H9 (cell line): ENCODE results near the gene SRPX. TPM values are rescaled to one million over a fixed set of nuclear protein-coding genes. Genes with fewer than 3 reads are reported as not detected.

Experiments used
- DNase-seq: peaks from one replicate; pipeline ENCODE4 v3.0.0-alpha.2; 2017
- H2AFZ ChIP-seq: one replicate; pipeline ENCODE4 v1.6.1; 2013; ENCODE audit warnings: mild to moderate bottlenecking, low read length, control low read depth, moderate library complexity
- H2AK5ac ChIP-seq: 2 replicates; pipeline ENCODE4 v1.6.1; 2013; ENCODE audit warnings: low read length, control low read depth, mixed read lengths; ENCODE audit not compliant: insufficient read length
- H2BK120ac ChIP-seq: one replicate; pipeline ENCODE4 v1.6.1; 2013; ENCODE audit warnings: low read depth, mild to moderate bottlenecking, low read length, control low read depth, inconsistent platforms; ENCODE audit not compliant: poor library complexity, severe bottlenecking
- H2BK12ac ChIP-seq: 2 replicates; pipeline ENCODE4 v1.6.1; 2013; ENCODE audit warnings: low read length, control low read depth, mixed read lengths, low read depth; ENCODE audit not compliant: insufficient read length
- H2BK15ac ChIP-seq: 2 replicates; pipeline ENCODE4 v1.6.1; 2013; ENCODE audit warnings: low read depth, low read length, control low read depth
- H2BK20ac ChIP-seq: one replicate; pipeline ENCODE4 v1.6.1; 2013; ENCODE audit warnings: low read depth, mild to moderate bottlenecking, low read length, control low read depth, inconsistent platforms; ENCODE audit not compliant: poor library complexity, severe bottlenecking
- H2BK5ac ChIP-seq: 2 replicates; pipeline ENCODE4 v1.6.1; 2013; ENCODE audit warnings: low read length, control low read depth, mixed read lengths; ENCODE audit not compliant: insufficient read length
- H3K14ac ChIP-seq: 2 replicates; pipeline ENCODE4 v1.6.1; 2013; ENCODE audit warnings: low read length, control low read depth; ENCODE audit not compliant: insufficient read depth
- H3K18ac ChIP-seq: 2 replicates; pipeline ENCODE4 v1.6.1; 2013; ENCODE audit warnings: low read depth, mild to moderate bottlenecking, mixed read lengths, low read length, control low read depth; ENCODE audit not compliant: insufficient read length
- H3K23ac ChIP-seq: 2 replicates; pipeline ENCODE4 v1.6.1; 2013; ENCODE audit warnings: low read length, control low read depth, mixed read lengths, low read depth; ENCODE audit not compliant: insufficient read length
- H3K23me2 ChIP-seq: 2 replicates; pipeline ENCODE4 v1.6.1; 2013; ENCODE audit warnings: low read depth, mild to moderate bottlenecking, mixed read lengths, low read length, control low read depth; ENCODE audit not compliant: insufficient read length, poor library complexity, severe bottlenecking
- H3K27ac ChIP-seq: 2 replicates; pipeline ENCODE4 v1.5.1; 2013; ENCODE audit warnings: low read length, control low read depth, mixed read lengths, low read depth; ENCODE audit not compliant: insufficient read length
- H3K27me3 ChIP-seq: 2 replicates; pipeline ENCODE4 v1.6.1; 2013; ENCODE audit warnings: low read length, control low read depth, inconsistent platforms; ENCODE audit not compliant: insufficient read depth
- H3K4ac ChIP-seq: 2 replicates; pipeline ENCODE4 v1.6.1; 2013; ENCODE audit warnings: low read depth, mild to moderate bottlenecking, control low read depth, inconsistent platforms, low read length, moderate library complexity
- H3K4me1 ChIP-seq: 2 replicates; pipeline ENCODE4 v1.6.1; 2013; ENCODE audit warnings: low read length, control low read depth, inconsistent platforms; ENCODE audit not compliant: insufficient read depth
- H3K4me2 ChIP-seq: 2 replicates; pipeline ENCODE4 v1.6.1; 2013; ENCODE audit warnings: low read length, control low read depth, mixed read lengths; ENCODE audit not compliant: insufficient read length, insufficient read depth
- H3K56ac ChIP-seq: 2 replicates; pipeline ENCODE4 v1.6.1; 2013; ENCODE audit warnings: low read depth, mild to moderate bottlenecking, mixed read lengths, low read length, control low read depth; ENCODE audit not compliant: insufficient read length
- H3K79me1 ChIP-seq: 2 replicates; pipeline ENCODE4 v1.6.1; 2013; ENCODE audit warnings: low read depth, mild to moderate bottlenecking, moderate library complexity, low read length, control low read depth, inconsistent platforms; ENCODE audit not compliant: insufficient read depth, poor library complexity, severe bottlenecking
- H3K79me2 ChIP-seq: 2 replicates; pipeline ENCODE4 v1.6.1; 2013; ENCODE audit warnings: low read length, control low read depth, inconsistent platforms; ENCODE audit not compliant: insufficient read depth
- H3K9ac ChIP-seq: 2 replicates; pipeline ENCODE4 v1.6.1; 2013; ENCODE audit warnings: low read length, control low read depth, mixed read lengths; ENCODE audit not compliant: insufficient read length; ENCODE audit errors: extremely low read depth
- H3K9me3 ChIP-seq: one replicate; pipeline ENCODE4 v1.6.1; 2013; ENCODE audit warnings: low read depth, low read length, inconsistent platforms; ENCODE audit not compliant: control insufficient read depth
- H3T11ph ChIP-seq: one replicate; pipeline ENCODE4 v1.6.1; 2013; ENCODE audit warnings: mild to moderate bottlenecking, low read length, control low read depth, inconsistent platforms
- H4K20me1 ChIP-seq: one replicate; pipeline ENCODE4 v1.6.1; 2013; ENCODE audit not compliant: control insufficient read depth, insufficient read length, insufficient read depth
- H4K5ac ChIP-seq: 2 replicates; pipeline ENCODE4 v1.6.1; 2013; ENCODE audit warnings: low read depth, mild to moderate bottlenecking, mixed read lengths, low read length, control low read depth; ENCODE audit not compliant: insufficient read length
- H4K8ac ChIP-seq: replicated peaks from 2 replicates; pipeline ENCODE4 v1.6.1; 2013; ENCODE audit warnings: low read length, control low read depth, mixed read lengths, low read depth; ENCODE audit not compliant: insufficient read length
- H4K91ac ChIP-seq: 2 replicates; pipeline ENCODE4 v1.6.1; 2013; ENCODE audit warnings: low read depth, mild to moderate bottlenecking, moderate library complexity, mixed read lengths, low read length, control low read depth; ENCODE audit not compliant: insufficient read length
- H3K27ac Mint-ChIP-seq, 3 experiments: 2 replicates in 2 of 3; 3 replicates in 1 of 3; pipeline ENCODE4 v1.8.0; 2020 to 2021; ENCODE audit warnings: mixed read lengths in 3 of 3, mild to moderate bottlenecking in 1 of 3, moderate library complexity in 1 of 3
- H3K27me3 Mint-ChIP-seq: 2 replicates; pipeline ENCODE4 v1.8.0; 2021; ENCODE audit warnings: low read depth, mild to moderate bottlenecking, moderate library complexity, mixed read lengths
- H3K36me3 Mint-ChIP-seq, 3 experiments: 2 replicates in 2 of 3; 3 replicates in 1 of 3; pipeline ENCODE4 v1.8.0; 2020 to 2021; ENCODE audit warnings: low read depth in 3 of 3, mixed read lengths in 3 of 3; ENCODE audit not compliant: insufficient read depth in 1 of 3
- H3K4me1 Mint-ChIP-seq, 2 experiments: 2 replicates each; pipeline ENCODE4 v1.8.0; 2020; ENCODE audit warnings: mixed read lengths in 2 of 2
- H3K4me3 Mint-ChIP-seq, 2 experiments: 2 replicates in 1 of 2; 3 replicates in 1 of 2; pipeline ENCODE4 v1.8.0; 2020 to 2021; ENCODE audit warnings: mild to moderate bottlenecking in 2 of 2, mixed read lengths in 2 of 2, moderate library complexity in 1 of 2
- H3K9me3 Mint-ChIP-seq, 2 experiments: 2 replicates in 1 of 2; 3 replicates in 1 of 2; pipeline ENCODE4 v1.8.0; 2020; ENCODE audit warnings: mild to moderate bottlenecking in 2 of 2, mixed read lengths in 2 of 2, moderate library complexity in 1 of 2
- CTCF ChIP-seq: fragments of 200-600 bp; sonication (generic); conservative IDR thresholded peaks from 3 replicates; pipeline ENCODE4 v1.8.0; 2021; ENCODE audit warnings: antibody characterized with exemption, mild to moderate bottlenecking
- WGBS: extraction: QIAGEN DNeasy Blood & Tissue Kit; methylation state at CpG from one replicate; pipeline ENCODE4 v1.1.7; 2013; ENCODE audit warnings: missing lambda C conversion rate, low lambda C conversion rate, mixed read lengths; ENCODE audit not compliant: insufficient read length; ENCODE audit errors: extremely low coverage; 5-methylcytosine and 5-hydroxymethylcytosine counted together
- total RNA-seq: library from RNA; stranded (reverse); gene quantifications from 2 replicates; pipeline ENCODE4 v1.2.1, GENCODE V29; 2021

SRPX gene
- total RNA-seq, 1 experiment from 2014 or later = 2.8 TPM

- Histone ChIP-seq H3K23ac (no peak overlapping the region), H3K79me2 (no peaks in the 10 kb centered on the region), H2AK5ac (no peak overlapping the region), H2BK20ac (no peak overlapping the region), H3K23me2 (no peaks in the 10 kb centered on the region), H3K27me3 (no peaks in the 10 kb centered on the region), H2BK15ac (no peak overlapping the region), H3K14ac (no peak overlapping the region), H3K56ac (no peak overlapping the region), H4K8ac (no peak overlapping the region), H3K4me2 (no peak overlapping the region), H3K79me1 (no peaks in the 10 kb centered on the region), H2BK12ac (no peak overlapping the region), H3K9ac (no peak overlapping the region), H3K4me1 (no peaks in the 10 kb centered on the region), H4K20me1 (no peaks in the 10 kb centered on the region), H3K18ac (no peak overlapping the region), H3K27ac (no peak overlapping the region), H4K91ac (no peak overlapping the region), H3K4ac (no peak overlapping the region), H2BK5ac (no peak overlapping the region), H2BK120ac (no peak overlapping the region), H3T11ph (no peak overlapping the region), H3K9me3 (no peaks in the 10 kb centered on the region), H2AFZ (no peak overlapping the region), H4K5ac (no peak overlapping the region)
- TF ChIP-seq CTCF = peak; percentile 59
- H3K36me3 Mint-ChIP-seq = peaks cover 0 to 3% (median 2%) of the 10 kb centered on the region in 3 experiments; a peak in 4 of 7 replicates
- no peak overlapping the region for H3K27ac Mint-ChIP-seq
- no peaks in the 10 kb centered on the region for H3K4me1 Mint-ChIP-seq
- DNase-seq = peak; percentile 35
- H3K27me3 Mint-ChIP-seq = no peaks in the 10 kb centered on the region; the same call in 1 of the 2 replicates
- peaks cover 40 to 51% of the 10 kb centered on the region in 2 experiments for H3K9me3 Mint-ChIP-seq
- WGBS = no CpG with 5 or more reads among the region's 4 CpGs
- no peak overlapping the region for H3K4me3 Mint-ChIP-seq
Observed at GRCh38 chrX:38260231-38260630, 39.6 kb upstream of the SRPX start.
